Muscle layer of colon (tissue), 2 donors: ENCODE results near the gene NUDT6.
"Not testable (repeated sequence)": the region's sequence is repeated elsewhere in the genome, so short reads cannot be mapped to it uniquely, and the experiment has no call there.

Source experiments
- H3K27ac ChIP-seq: one replicate; pipeline ENCODE4 v1.7.0; 2013; ENCODE audit warnings: low read depth, mild to moderate bottlenecking, low read length, moderate library complexity
- H3K27me3 ChIP-seq, 2 donors: one replicate each; pipeline ENCODE4 v1.7.0; 2013; ENCODE audit warnings: low read length in 2 of 2, mild to moderate bottlenecking in 2 of 2; ENCODE audit not compliant: insufficient read depth in 2 of 2, control insufficient read depth in 1 of 2
- H3K36me3 ChIP-seq: one replicate; pipeline ENCODE4 v1.7.0; 2013; ENCODE audit warnings: mild to moderate bottlenecking, low read length; ENCODE audit not compliant: insufficient read depth
- H3K4me1 ChIP-seq: one replicate; pipeline ENCODE4 v1.7.0; 2013; ENCODE audit warnings: mild to moderate bottlenecking, low read length; ENCODE audit not compliant: insufficient read depth
- H3K4me3 ChIP-seq, 2 donors: one replicate each; pipeline ENCODE4 v1.7.0; 2013; ENCODE audit warnings: low read length in 2 of 2, low read depth in 1 of 2, mild to moderate bottlenecking in 1 of 2, moderate library complexity in 1 of 2
- H3K9ac ChIP-seq: one replicate; pipeline ENCODE4 v1.7.0; 2013; ENCODE audit warnings: low read length
- H3K9me3 ChIP-seq: one replicate; pipeline ENCODE4 v1.7.0; 2013; ENCODE audit warnings: mild to moderate bottlenecking, low read length
- donor health status: abdominal sarcoma.
- donor health status: Adenocarcinoma of cecum.

NUDT6 gene

GRCh38 chr4:122948671-122949070 lies 26.3 kb upstream of the NUDT6 start:
- Histone ChIP-seq H3K27me3 (no peaks in the 10 kb centered on the region), H3K4me1 (no peaks in the 10 kb centered on the region), H3K27ac (no peak overlapping the region), H3K36me3 (peaks cover 20% of the 10 kb centered on the region), H3K9me3 (no peaks in the 10 kb centered on the region), H3K4me3 (no peak overlapping the region), H3K9ac (no peak overlapping the region)

- H3K4me1 ChIP-seq: no peaks in the 10 kb centered on the region
- peaks cover 10% of the 10 kb centered on the region for H3K36me3 ChIP-seq
- no peaks in the 10 kb centered on the region for H3K27me3 ChIP-seq
- no peaks in the 10 kb centered on the region for H3K9me3 ChIP-seq
- H3K9ac ChIP-seq: no peak overlapping the region
- H3K4me3 ChIP-seq: no peak overlapping the region
- H3K27ac ChIP-seq: no peak overlapping the region
Observed at GRCh38 chr4:122946142-122946541, 23.7 kb upstream of the NUDT6 start.

- not testable (repeated sequence) for H3K9ac ChIP-seq, H3K27me3 ChIP-seq, H3K9me3 ChIP-seq, H3K4me3 ChIP-seq, H3K27ac ChIP-seq, H3K4me1 ChIP-seq
- peaks cover 10% of the 10 kb centered on the region for H3K36me3 ChIP-seq
Observed at GRCh38 chr4:122945136-122945535, 22.7 kb upstream of the NUDT6 start.

GRCh38 chr4:122932763-122933162 lies 10.4 kb upstream of the NUDT6 start:
- H3K4me3 ChIP-seq: no peak overlapping the region
- no peaks in the 10 kb centered on the region for H3K27me3 ChIP-seq
- no peaks in the 10 kb centered on the region for H3K4me1 ChIP-seq
- no peak overlapping the region for H3K9ac ChIP-seq
- no peak overlapping the region for H3K27ac ChIP-seq
- H3K9me3 ChIP-seq: no peaks in the 10 kb centered on the region
- H3K36me3 ChIP-seq: peaks cover 25% of the 10 kb centered on the region

- no peak overlapping the region for H3K4me3 ChIP-seq
- H3K9me3 ChIP-seq: no peaks in the 10 kb centered on the region
- H3K9ac ChIP-seq: no peak overlapping the region
- H3K36me3 ChIP-seq: peaks cover 25% of the 10 kb centered on the region
- no peaks in the 10 kb centered on the region for H3K27me3 ChIP-seq
- H3K4me1 ChIP-seq: no peaks in the 10 kb centered on the region
- no peak overlapping the region for H3K27ac ChIP-seq
Observed at GRCh38 chr4:122930862-122931261, 8.5 kb upstream of the NUDT6 start.

- Histone ChIP-seq H3K4me3 (no peak overlapping the region), H3K9ac (no peak overlapping the region), H3K36me3 (peaks cover 15% of the 10 kb centered on the region), H3K9me3 (no peaks in the 10 kb centered on the region), H3K27ac (no peak overlapping the region), H3K4me1 (peaks cover 5% of the 10 kb centered on the region), H3K27me3 (no peaks in the 10 kb centered on the region)
Observed at GRCh38 chr4:122928930-122929329, 6.5 kb upstream of the NUDT6 start.

GRCh38 chr4:122922877-122923511 lies 597 bp upstream of the NUDT6 start:
- Histone ChIP-seq H3K9ac (peak overlapping the region; percentile 74), H3K4me3 (peak overlapping the region; percentile 92 to 100), H3K9me3 (no peaks in the 10 kb centered on the region), H3K36me3 (no peaks in the 10 kb centered on the region), H3K27ac (peak overlapping the region; percentile 88), H3K27me3 (no peaks in the 10 kb centered on the region), H3K4me1 (peaks cover 17% of the 10 kb centered on the region)

- Histone ChIP-seq H3K4me3 (peak overlapping the region in 1 of 2 donors; percentile 100), H3K9ac (no peak overlapping the region), H3K9me3 (no peaks in the 10 kb centered on the region), H3K27ac (no peak overlapping the region), H3K36me3 (no peaks in the 10 kb centered on the region), H3K4me1 (peaks cover 17% of the 10 kb centered on the region), H3K27me3 (no peaks in the 10 kb centered on the region)
Observed at GRCh38 chr4:122921300-122921699, 1.1 kb downstream of the NUDT6 start.

GRCh38 chr4:122920473-122920872 lies 1.9 kb downstream of the NUDT6 start:
- Histone ChIP-seq H3K27ac (no peak overlapping the region), H3K4me3 (no peak overlapping the region), H3K36me3 (no peaks in the 10 kb centered on the region), H3K9ac (no peak overlapping the region), H3K4me1 (peaks cover 17% of the 10 kb centered on the region), H3K9me3 (no peaks in the 10 kb centered on the region), H3K27me3 (no peaks in the 10 kb centered on the region)

GRCh38 chr4:122917731-122918130 lies 4.7 kb downstream of the NUDT6 start:
- H3K36me3 ChIP-seq: no peaks in the 10 kb centered on the region
- H3K9me3 ChIP-seq: no peaks in the 10 kb centered on the region
- H3K27ac ChIP-seq: no peak overlapping the region
- no peak overlapping the region for H3K4me3 ChIP-seq
- H3K4me1 ChIP-seq: peaks cover 7% of the 10 kb centered on the region
- H3K9ac ChIP-seq: no peak overlapping the region
- H3K27me3 ChIP-seq: no peaks in the 10 kb centered on the region

GRCh38 chr4:122914938-122915337 lies 7.5 kb downstream of the NUDT6 start:
- H3K4me3 ChIP-seq: no peak overlapping the region
- no peak overlapping the region for H3K27ac ChIP-seq
- no peaks in the 10 kb centered on the region for H3K36me3 ChIP-seq
- no peaks in the 10 kb centered on the region for H3K4me1 ChIP-seq
- H3K9me3 ChIP-seq: no peaks in the 10 kb centered on the region
- H3K9ac ChIP-seq: no peak overlapping the region
- H3K27me3 ChIP-seq: no peaks in the 10 kb centered on the region

GRCh38 chr4:122914292-122914904 lies 8.0 kb downstream of the NUDT6 start:
- no peak overlapping the region for H3K27ac ChIP-seq
- H3K27me3 ChIP-seq: no peaks in the 10 kb centered on the region
- no peaks in the 10 kb centered on the region for H3K9me3 ChIP-seq
- no peaks in the 10 kb centered on the region for H3K36me3 ChIP-seq
- no peaks in the 10 kb centered on the region for H3K4me1 ChIP-seq
- no peak overlapping the region for H3K4me3 ChIP-seq
- H3K9ac ChIP-seq: no peak overlapping the region
